ENCODE measurements around the gene SLC25A41. TPM values are rescaled to one million over a fixed set of nuclear protein-coding genes. Genes with fewer than 3 reads are reported as not detected.
"Not testable (repeated sequence)": the region's sequence is repeated elsewhere in the genome, so short reads cannot be mapped to it uniquely, and the experiment has no call there.

The SLC25A41 gene
- total RNA-seq, 2 donors from 2014 or later, result not detected

DNA sequence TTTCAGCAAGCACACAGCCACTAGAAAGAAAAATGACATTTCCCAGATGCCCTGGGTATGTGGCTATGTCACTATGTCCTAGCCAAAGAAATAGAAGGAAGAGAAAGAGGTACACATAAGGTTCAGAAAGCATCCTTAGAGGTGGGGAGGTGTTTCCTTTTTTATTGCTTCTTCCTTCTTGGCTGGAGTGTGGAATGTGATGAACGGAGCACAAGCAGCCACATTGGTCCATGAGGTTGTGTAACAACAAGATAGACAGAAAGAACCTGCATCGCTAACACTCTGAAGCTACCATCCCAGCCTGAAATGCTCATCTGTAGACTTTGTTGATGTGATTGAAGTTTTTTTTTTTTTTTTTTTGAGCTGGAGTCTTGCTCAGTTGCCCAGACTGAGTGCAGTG lies 19.3 kb upstream of the SLC25A41 start:
- no peaks in the 10 kb centered on the region for H3K36me3 Mint-ChIP-seq
- H3K27me3 Mint-ChIP-seq, result no peaks in the 10 kb centered on the region
- no peaks in the 10 kb centered on the region for H3K4me1 Mint-ChIP-seq (ENCODE audit: low read depth in 2 of 2)
- no peak overlapping the region for H3K27ac Mint-ChIP-seq
- no peaks in the 10 kb centered on the region for H3K9me3 Mint-ChIP-seq
- no peak for ATAC-seq
- H3K4me3 Mint-ChIP-seq, result no peak overlapping the region
- DNase-seq (ENCODE audit: low spot score), result no peak

GRCh38 chr19:6452223-6452614 lies 18.7 kb upstream of the SLC25A41 start:
- no peaks in the 10 kb centered on the region for H3K27me3 Mint-ChIP-seq
- H3K9me3 Mint-ChIP-seq, result no peaks in the 10 kb centered on the region
- no peak overlapping the region for H3K27ac Mint-ChIP-seq
- H3K36me3 Mint-ChIP-seq, result no peaks in the 10 kb centered on the region
- H3K4me1 Mint-ChIP-seq (ENCODE audit: low read depth in 2 of 2), result no peaks in the 10 kb centered on the region
- DNase-seq (ENCODE audit: low spot score) (no peak), ATAC-seq (no peak)
- no peak overlapping the region for H3K4me3 Mint-ChIP-seq

GRCh38 chr19:6451583-6452222 lies 18.1 kb upstream of the SLC25A41 start:
- DNase-seq (ENCODE audit: low spot score) (no peak), ATAC-seq (no peak)
- Mint-ChIP-seq H3K4me3 (no peak overlapping the region), H3K4me1 (ENCODE audit: low read depth in 2 of 2) (no peaks in the 10 kb centered on the region), H3K9me3 (no peaks in the 10 kb centered on the region), H3K27ac (no peak overlapping the region), H3K36me3 (no peaks in the 10 kb centered on the region), H3K27me3 (no peaks in the 10 kb centered on the region)

GRCh38 chr19:6450166-6450565 lies 16.6 kb upstream of the SLC25A41 start:
- Mint-ChIP-seq H3K4me3 (no peak overlapping the region), H3K4me1 (ENCODE audit: low read depth in 2 of 2) (no peaks in the 10 kb centered on the region), H3K27me3 (no peaks in the 10 kb centered on the region), H3K9me3 (no peaks in the 10 kb centered on the region), H3K36me3 (no peaks in the 10 kb centered on the region), H3K27ac (no peak overlapping the region)
- DNase-seq (ENCODE audit: low spot score) (no peak), ATAC-seq (no peak)

GRCh38 chr19:6448045-6448444 lies 14.5 kb upstream of the SLC25A41 start:
- ATAC-seq, result no peak
- H3K36me3 Mint-ChIP-seq, result no peaks in the 10 kb centered on the region
- no peaks in the 10 kb centered on the region for H3K9me3 Mint-ChIP-seq
- no peak for DNase-seq (ENCODE audit: low spot score)
- no peak overlapping the region for H3K27ac Mint-ChIP-seq
- H3K4me1 Mint-ChIP-seq (ENCODE audit: low read depth in 2 of 2), result no peaks in the 10 kb centered on the region
- H3K4me3 Mint-ChIP-seq, result no peak overlapping the region
- H3K27me3 Mint-ChIP-seq, result no peaks in the 10 kb centered on the region

GRCh38 chr19:6446452-6446851 lies 12.9 kb upstream of the SLC25A41 start:
- no peaks in the 10 kb centered on the region for H3K4me1 Mint-ChIP-seq (ENCODE audit: low read depth in 2 of 2)
- ATAC-seq (no peak), DNase-seq (ENCODE audit: low spot score) (no peak)
- H3K4me3 Mint-ChIP-seq, result no peak overlapping the region
- H3K36me3 Mint-ChIP-seq, result no peaks in the 10 kb centered on the region
- H3K27me3 Mint-ChIP-seq, result no peaks in the 10 kb centered on the region
- H3K9me3 Mint-ChIP-seq, result no peaks in the 10 kb centered on the region
- H3K27ac Mint-ChIP-seq, result no peak overlapping the region

GRCh38 chr19:6443986-6444385 lies 10.4 kb upstream of the SLC25A41 start:
- no peak for ATAC-seq
- H3K27ac Mint-ChIP-seq, result no peak overlapping the region
- H3K36me3 Mint-ChIP-seq, result no peaks in the 10 kb centered on the region
- no peaks in the 10 kb centered on the region for H3K4me1 Mint-ChIP-seq (ENCODE audit: low read depth in 2 of 2)
- no peaks in the 10 kb centered on the region for H3K9me3 Mint-ChIP-seq
- no peak overlapping the region for H3K4me3 Mint-ChIP-seq
- no peaks in the 10 kb centered on the region for H3K27me3 Mint-ChIP-seq
- no peak for DNase-seq (ENCODE audit: low spot score)

- H3K27ac Mint-ChIP-seq, result no peak overlapping the region
- H3K27me3 Mint-ChIP-seq, result peaks cover 0 to 3% of the 10 kb centered on the region in 2 donors
- DNase-seq (ENCODE audit: low spot score), result no peak
- no peaks in the 10 kb centered on the region for H3K36me3 Mint-ChIP-seq
- no peak for ATAC-seq
- H3K4me3 Mint-ChIP-seq, result no peak overlapping the region
- H3K9me3 Mint-ChIP-seq, result no peaks in the 10 kb centered on the region
- no peaks in the 10 kb centered on the region for H3K4me1 Mint-ChIP-seq (ENCODE audit: low read depth in 2 of 2)
These were observed 8.6 kb upstream of the SLC25A41 start for GRCh38 chr19:6442087-6442688.

GRCh38 chr19:6440905-6441304 lies 7.3 kb upstream of the SLC25A41 start:
- ATAC-seq, result no peak
- DNase-seq (ENCODE audit: low spot score), result no peak
- Mint-ChIP-seq H3K27me3 (peaks cover 0 to 3% of the 10 kb centered on the region in 2 donors), H3K27ac (no peak overlapping the region), H3K4me1 (ENCODE audit: low read depth in 2 of 2) (no peaks in the 10 kb centered on the region), H3K36me3 (no peaks in the 10 kb centered on the region), H3K4me3 (no peak overlapping the region), H3K9me3 (no peaks in the 10 kb centered on the region)

DNA sequence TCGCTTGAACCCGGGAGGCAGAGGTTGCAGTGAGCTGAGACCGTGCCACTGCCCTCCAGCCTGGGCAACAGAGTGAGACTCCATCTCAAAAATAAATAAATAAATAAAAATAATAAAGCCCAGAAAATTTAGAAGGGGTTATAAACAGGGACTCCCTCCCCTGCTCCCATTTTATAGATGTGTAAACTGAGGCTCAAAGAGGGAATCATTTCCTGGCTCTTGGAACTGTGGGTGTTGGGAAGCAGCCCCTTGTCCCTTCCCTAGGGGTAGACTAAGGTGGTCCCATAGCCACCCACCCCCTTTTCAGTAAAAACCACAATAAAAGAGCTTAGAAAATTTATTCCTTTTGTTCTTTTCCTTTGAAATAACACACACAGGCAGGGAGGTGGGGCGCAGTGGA lies 6.2 kb upstream of the SLC25A41 start:
- DNase-seq (ENCODE audit: low spot score) (no peak), ATAC-seq (no peak)
- Mint-ChIP-seq H3K27me3 (peaks cover 0 to 3% of the 10 kb centered on the region in 2 donors), H3K9me3 (no peaks in the 10 kb centered on the region), H3K4me3 (no peak overlapping the region), H3K4me1 (ENCODE audit: low read depth in 2 of 2) (no peaks in the 10 kb centered on the region), H3K36me3 (no peaks in the 10 kb centered on the region), H3K27ac (no peak overlapping the region)

GRCh38 chr19:6433165-6433564 lies 398 bp downstream of the SLC25A41 start:
- Mint-ChIP-seq H3K4me1 (ENCODE audit: low read depth in 2 of 2) (peaks cover 0 to 3% of the 10 kb centered on the region in 2 donors), H3K4me3 (no peak overlapping the region), H3K9me3 (no peaks in the 10 kb centered on the region), H3K27me3 (peaks cover 0 to 2% of the 10 kb centered on the region in 2 donors), H3K27ac (no peak overlapping the region), H3K36me3 (no peaks in the 10 kb centered on the region)
- DNase-seq (ENCODE audit: low spot score) (no peak), ATAC-seq (no peak)

DNA sequence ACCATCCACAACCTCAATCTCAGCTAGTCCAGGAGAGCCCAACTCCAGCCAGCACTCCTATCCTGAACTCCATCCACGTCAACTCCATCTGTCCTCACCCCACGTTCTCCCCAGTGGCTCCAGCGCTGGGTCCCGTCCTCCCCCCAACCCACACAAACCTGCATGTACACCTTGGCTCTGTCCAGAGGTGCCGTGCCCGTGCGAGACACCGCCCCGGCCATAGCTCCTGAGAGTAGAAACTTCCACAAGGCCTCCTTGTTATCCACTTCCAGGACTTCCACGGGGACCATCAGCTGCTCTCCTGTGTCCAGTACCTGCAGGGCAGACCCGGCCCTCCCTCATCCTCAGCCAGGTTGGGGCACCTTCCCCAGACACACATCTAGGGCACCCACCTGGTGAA lies 1.7 kb downstream of the SLC25A41 start:
- no peaks in the 10 kb centered on the region for H3K9me3 Mint-ChIP-seq
- peak overlapping the region in 1 of 2 donors; percentile 53 for H3K27ac Mint-ChIP-seq
- peaks cover 0 to 3% of the 10 kb centered on the region in 2 donors for H3K4me1 Mint-ChIP-seq (ENCODE audit: low read depth in 2 of 2)
- no peaks in the 10 kb centered on the region for H3K27me3 Mint-ChIP-seq
- DNase-seq (ENCODE audit: low spot score) (no peak), ATAC-seq (peak in 1 of 2 donors; percentile 29)
- no peak overlapping the region for H3K4me3 Mint-ChIP-seq
- H3K36me3 Mint-ChIP-seq, result no peaks in the 10 kb centered on the region

GRCh38 chr19:6429419-6430221 lies 3.9 kb downstream of the SLC25A41 start:
- ATAC-seq (no peak), DNase-seq (ENCODE audit: low spot score) (no peak)
- no peaks in the 10 kb centered on the region for H3K36me3 Mint-ChIP-seq
- no peaks in the 10 kb centered on the region for H3K9me3 Mint-ChIP-seq
- no peaks in the 10 kb centered on the region for H3K27me3 Mint-ChIP-seq
- no peak overlapping the region for H3K4me3 Mint-ChIP-seq
- peaks cover 9 to 11% of the 10 kb centered on the region in 2 donors for H3K4me1 Mint-ChIP-seq (ENCODE audit: low read depth in 2 of 2)
- no peak overlapping the region for H3K27ac Mint-ChIP-seq

GRCh38 chr19:6428692-6429418 lies 4.7 kb downstream of the SLC25A41 start:
- H3K27me3 Mint-ChIP-seq, H3K27ac Mint-ChIP-seq, ATAC-seq: not testable (repeated sequence)

More at GRCh38 chr19:6428692-6429418, 4.7 kb downstream of the SLC25A41 start:
- H3K4me1 Mint-ChIP-seq (ENCODE audit: low read depth in 2 of 2), result peaks cover 10 to 11% of the 10 kb centered on the region in 2 donors
- H3K4me3 Mint-ChIP-seq; H3K36me3 Mint-ChIP-seq; DNase-seq (ENCODE audit: low spot score); H3K9me3 Mint-ChIP-seq: not testable (repeated sequence)

All from natural killer cell treated with Interleukin-12 subunit alpha and Interleukin-12 subunit beta and Interleukin-15 and Interleukin-18, amount 100 ng/mL, for 72 hours (primary cell).